Breast epithelium (tissue), 3 donors: Measurements from ENCODE around the gene C3orf18.

Experiments
- POLR2A ChIP-seq: fragments of 450-650 bp; IDR thresholded peaks from one replicate; pipeline ENCODE4 v1.6.1; 2016; ENCODE audit warnings: antibody characterized with exemption, mild to moderate bottlenecking, moderate library complexity
- POLR2AphosphoS5 ChIP-seq, 3 donors: sonication (generic); formaldehyde crosslinking; IDR thresholded peaks; one replicate each; pipeline ENCODE4 v1.6.1; 2017; ENCODE audit warnings: antibody characterized with exemption in 3 of 3
- TF ChIP-seq, protein P1 (sequence below), 3 donors: fragments of 450-650 bp; IDR thresholded peaks; one replicate each; pipeline ENCODE4 v1.5.1; 2016 to 2017; ENCODE audit warnings: antibody characterized with exemption in 3 of 3, mild to moderate bottlenecking in 3 of 3, moderate library complexity in 3 of 3

- no peak for TF ChIP-seq POLR2A
- TF ChIP-seq, protein P1, sequence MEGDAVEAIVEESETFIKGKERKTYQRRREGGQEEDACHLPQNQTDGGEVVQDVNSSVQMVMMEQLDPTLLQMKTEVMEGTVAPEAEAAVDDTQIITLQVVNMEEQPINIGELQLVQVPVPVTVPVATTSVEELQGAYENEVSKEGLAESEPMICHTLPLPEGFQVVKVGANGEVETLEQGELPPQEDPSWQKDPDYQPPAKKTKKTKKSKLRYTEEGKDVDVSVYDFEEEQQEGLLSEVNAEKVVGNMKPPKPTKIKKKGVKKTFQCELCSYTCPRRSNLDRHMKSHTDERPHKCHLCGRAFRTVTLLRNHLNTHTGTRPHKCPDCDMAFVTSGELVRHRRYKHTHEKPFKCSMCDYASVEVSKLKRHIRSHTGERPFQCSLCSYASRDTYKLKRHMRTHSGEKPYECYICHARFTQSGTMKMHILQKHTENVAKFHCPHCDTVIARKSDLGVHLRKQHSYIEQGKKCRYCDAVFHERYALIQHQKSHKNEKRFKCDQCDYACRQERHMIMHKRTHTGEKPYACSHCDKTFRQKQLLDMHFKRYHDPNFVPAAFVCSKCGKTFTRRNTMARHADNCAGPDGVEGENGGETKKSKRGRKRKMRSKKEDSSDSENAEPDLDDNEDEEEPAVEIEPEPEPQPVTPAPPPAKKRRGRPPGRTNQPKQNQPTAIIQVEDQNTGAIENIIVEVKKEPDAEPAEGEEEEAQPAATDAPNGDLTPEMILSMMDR (IDR thresholded peaks at IDR 0.05): no peak
- no peak for TF ChIP-seq POLR2AphosphoS5 (IDR thresholded peaks at IDR 0.05)
Observed at GRCh38 chr3:50574444-50574831, 6.9 kb upstream of the C3orf18 start.
